Testis (tissue), 3 donors: Measurements from ENCODE around the gene KLHL10. TPM values are rescaled to one million over a fixed set of nuclear protein-coding genes. Genes with fewer than 3 reads are reported as not detected.

Source experiments
- DNase-seq: peaks from one replicate; pipeline ENCODE4 v3.0.0-alpha.2; 2019
- H3K27ac ChIP-seq, 2 donors: fragments of 200-600 bp; sonication (generic); one replicate each; pipeline ENCODE4 v1.5.1; 2019
- H3K27me3 ChIP-seq: fragments of 200-600 bp; sonication (generic); one replicate; pipeline ENCODE4 v1.5.1; 2019
- H3K36me3 ChIP-seq: fragments of 200-600 bp; sonication (generic); one replicate; pipeline ENCODE4 v1.5.1; 2017; ENCODE audit warnings: low read depth; ENCODE audit errors: missing control alignments
- H3K4me1 ChIP-seq: fragments of 200-600 bp; sonication (generic); one replicate; pipeline ENCODE4 v1.5.1; 2019
- H3K4me3 ChIP-seq, 2 donors: fragments of 200-600 bp; sonication (generic); one replicate each; pipeline ENCODE4 v1.5.1; 2017 to 2019
- H3K9me3 ChIP-seq: fragments of 200-600 bp; sonication (generic); one replicate; pipeline ENCODE4 v1.5.1; 2017
- CTCF ChIP-seq, 3 experiments: fragments of 450-650 bp in 2 of 3; fragments of 200-600 bp in 1 of 3; sonication (generic) in 1 of 3; IDR thresholded peaks; one replicate each; pipeline ENCODE4 v1.5.1; 2016 to 2019; ENCODE audit warnings: antibody characterized with exemption in 3 of 3, mild to moderate bottlenecking in 2 of 3, moderate library complexity in 1 of 3
- POLR2A ChIP-seq: fragments of 450-650 bp; IDR thresholded peaks from one replicate; pipeline ENCODE4 v1.6.1; 2017; ENCODE audit warnings: antibody characterized with exemption, mild to moderate bottlenecking, moderate library complexity
- WGBS, 2 donors: methylation state at CpG; one replicate each; pipeline ENCODE4 v1.1.5; 2018; 5-methylcytosine and 5-hydroxymethylcytosine counted together
- intact Hi-C: fragments of 100-400 bp; cut with DNase I; formaldehyde crosslinking; loops from one replicate; pipeline ENCODE4 v1.15.1; 2023; ENCODE audit warnings: low total_unique reads
- polyA plus RNA-seq: library from polyadenylated mRNA; stranded (reverse); fragments of 350-450 nt; fragmentation: Illumina TruSeq; extraction: RNeasy Lipid Tissue Mini Kit (QIAGEN cat#74804); gene quantifications from one replicate; pipeline ENCODE4 v1.2.3, GENCODE V29; 2014; ENCODE audit warnings: low read depth, low replicate concordance; ENCODE audit not compliant: insufficient read depth
- total RNA-seq, 2 donors: library from RNA; depleted of rRNA; stranded (reverse); fragments of >200 nt; gene quantifications; one replicate each; pipeline ENCODE4 v1.2.3, GENCODE V29; 2016

KLHL10 gene
- total and polyA plus RNA-seq, 3 donors from 2014 or later: 31.8 to 130 (median 76.3) TPM

- TF ChIP-seq CTCF (IDR thresholded peaks at IDR 0.05) (no peak), POLR2A (no peak)
- H3K27ac ChIP-seq: no peak overlapping the region
- 18 to 36% methylated on average over 1 of the region's 1 CpG for WGBS, 2 donors
- intact Hi-C loops: no loop called here
- DNase-seq: no peak
- H3K27me3 ChIP-seq: no peaks in the 10 kb centered on the region
- no peak overlapping the region for H3K4me3 ChIP-seq
- H3K36me3 ChIP-seq: no peaks in the 10 kb centered on the region
- H3K4me1 ChIP-seq: peaks cover 17% of the 10 kb centered on the region
- no peaks in the 10 kb centered on the region for H3K9me3 ChIP-seq
Measured at GRCh38 chr17:41814195-41814594, 23.4 kb upstream of the KLHL10 start.

- Histone ChIP-seq H3K27ac (no peak overlapping the region), H3K9me3 (no peaks in the 10 kb centered on the region), H3K4me3 (no peak overlapping the region), H3K36me3 (no peaks in the 10 kb centered on the region), H3K4me1 (peaks cover 8% of the 10 kb centered on the region), H3K27me3 (no peaks in the 10 kb centered on the region)
- WGBS, 2 donors: 95 to 97% methylated on average over 21 to 23 of the region's 23 CpGs
- intact Hi-C loops: no loop called here
- DNase-seq: no peak
- TF ChIP-seq POLR2A: no peak
- no peak for TF ChIP-seq CTCF (IDR thresholded peaks at IDR 0.05)
Measured at GRCh38 chr17:41816637-41817320, 20.8 kb upstream of the KLHL10 start.

GRCh38 chr17:41818024-41818423 lies 19.6 kb upstream of the KLHL10 start:
- no peaks in the 10 kb centered on the region for H3K27me3 ChIP-seq
- 93 to 99% methylated on average over 18 to 20 of the region's 20 CpGs for WGBS, 2 donors
- no peak for TF ChIP-seq CTCF (IDR thresholded peaks at IDR 0.05)
- TF ChIP-seq POLR2A: no peak
- H3K36me3 ChIP-seq: no peaks in the 10 kb centered on the region
- H3K9me3 ChIP-seq: no peaks in the 10 kb centered on the region
- intact Hi-C loops: no loop called here
- no peak for DNase-seq
- H3K4me3 ChIP-seq: no peak overlapping the region
- peaks cover 8% of the 10 kb centered on the region for H3K4me1 ChIP-seq
- no peak overlapping the region for H3K27ac ChIP-seq

DNA sequence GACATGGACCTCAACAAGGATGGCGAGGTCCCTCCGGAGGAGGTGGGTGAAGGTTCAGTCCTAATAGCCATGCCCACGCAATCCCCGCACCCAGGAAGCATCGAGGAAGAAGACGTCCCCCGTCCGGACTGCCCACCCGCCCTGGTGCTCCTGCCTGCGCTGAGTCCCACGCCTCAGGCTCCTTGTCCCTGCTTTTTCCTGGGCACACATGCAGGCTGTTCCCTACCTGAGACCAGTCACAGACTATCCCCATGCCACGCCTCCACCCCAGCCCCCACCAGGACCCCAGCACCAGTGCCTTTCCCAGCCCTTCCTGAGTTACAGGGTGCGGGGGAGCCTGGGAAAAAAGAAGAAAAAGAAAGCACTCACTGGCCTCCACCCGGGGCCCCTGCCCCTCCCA lies 15.8 kb upstream of the KLHL10 start:
- DNase-seq: no peak
- no peak overlapping the region for H3K4me3 ChIP-seq
- H3K9me3 ChIP-seq: no peaks in the 10 kb centered on the region
- 83 to 89% methylated on average over 11 to 14 of the region's 14 CpGs for WGBS, 2 donors
- H3K4me1 ChIP-seq: no peaks in the 10 kb centered on the region
- H3K27me3 ChIP-seq: no peaks in the 10 kb centered on the region
- no peaks in the 10 kb centered on the region for H3K36me3 ChIP-seq
- intact Hi-C loops: no loop called here
- H3K27ac ChIP-seq: no peak overlapping the region
- TF ChIP-seq POLR2A (no peak), CTCF (IDR thresholded peaks at IDR 0.05) (no peak)
